CD4-positive, alpha-beta T cell treated with Interleukin-15 for 1 hour (primary cell): ENCODE data around the gene MEI4.
"Not testable (repeated sequence)": the region's sequence is repeated elsewhere in the genome, so short reads cannot be mapped to it uniquely, and the experiment has no call there.

Source experiments
- DNase-seq: peaks from one replicate; pipeline ENCODE4 v3.0.0-alpha.2; 2020

MEI4 gene

DNA sequence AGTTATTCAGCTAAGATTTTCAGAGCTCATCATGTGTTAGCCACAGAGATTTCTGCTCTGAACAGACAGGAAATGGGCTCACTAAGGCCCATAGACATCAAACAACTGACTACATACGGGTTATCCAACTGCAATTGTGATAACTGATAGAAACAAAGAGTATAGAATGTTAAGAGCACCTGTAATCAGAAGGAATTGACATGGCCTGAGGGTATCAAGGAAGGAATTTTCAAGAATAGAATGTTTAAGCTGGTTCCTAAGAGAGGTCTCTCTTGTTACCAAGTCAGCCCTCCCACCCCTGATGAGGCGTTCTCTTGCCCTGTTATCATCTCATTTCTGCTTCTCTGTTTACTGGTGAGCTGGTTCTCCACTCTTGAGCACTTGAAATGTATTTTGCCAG lies at the start of gene MEI4:
Gene MEI4, plus strand, starts transcription at position 301 of the 400 bp plus-strand sequence. CDS start 37,633 bp downstream, outside the sequence.
- no peak for DNase-seq

DNA sequence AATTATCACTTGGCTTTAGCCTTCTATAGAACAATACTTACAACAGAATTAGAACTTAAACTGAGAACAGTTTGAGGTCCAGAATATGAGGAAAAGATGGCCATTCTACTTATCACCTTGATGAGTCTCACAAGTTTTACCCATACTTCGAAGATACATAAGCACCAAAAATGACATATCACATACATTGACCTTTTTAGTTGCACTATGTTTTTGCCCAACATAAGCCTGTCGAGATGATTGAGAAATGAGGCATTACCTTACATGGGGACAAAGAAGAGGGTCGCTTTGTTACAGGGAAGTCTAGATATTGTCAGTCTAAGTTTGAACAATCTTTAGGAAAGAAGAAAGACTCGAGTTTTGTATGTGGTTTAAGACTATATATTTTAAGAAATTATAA lies 48.4 kb upstream of the MEI4 start:
- no peak for DNase-seq

GRCh38 chr6:77607004-77607403 lies 45.8 kb upstream of the MEI4 start:
- no peak for DNase-seq

DNA sequence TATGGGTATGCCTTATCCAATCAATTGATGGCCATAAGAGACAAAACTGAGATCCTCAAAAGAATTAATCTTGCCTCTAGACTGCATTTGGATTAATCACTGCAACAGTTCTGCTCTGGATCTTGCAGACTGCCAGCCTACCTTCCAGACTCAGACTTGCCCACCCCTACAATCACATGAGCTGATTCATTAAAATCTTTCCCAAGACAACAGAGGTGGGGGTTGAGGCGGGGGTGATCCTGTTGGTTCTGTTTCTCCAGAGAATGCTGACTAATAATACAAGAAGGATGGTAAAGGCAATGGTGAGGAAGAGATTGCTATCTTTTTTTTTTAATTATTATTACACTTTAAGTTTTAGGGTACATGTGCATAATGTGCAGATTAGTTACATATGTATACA lies 43.7 kb upstream of the MEI4 start:
- DNase-seq = no peak

DNA sequence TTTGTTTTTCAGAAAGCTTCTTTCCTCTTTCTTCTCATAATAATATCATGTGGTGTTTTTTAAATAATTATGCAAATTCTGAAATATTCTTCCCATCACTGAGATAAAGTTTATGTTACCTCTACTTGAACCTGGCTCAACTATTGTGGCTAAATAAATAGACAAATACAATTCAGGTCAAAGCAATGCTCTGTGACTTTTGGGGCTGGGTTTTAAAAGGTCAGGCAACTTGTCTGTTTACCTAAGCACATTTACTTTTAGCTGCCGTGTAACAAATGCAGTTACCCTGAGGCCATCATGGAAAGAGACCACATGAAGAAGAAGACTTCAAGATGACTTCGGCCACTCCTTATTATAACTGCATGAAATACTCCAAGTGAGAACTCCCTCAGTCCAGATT lies 33.7 kb upstream of the MEI4 start:
- DNase-seq = no peak

DNA sequence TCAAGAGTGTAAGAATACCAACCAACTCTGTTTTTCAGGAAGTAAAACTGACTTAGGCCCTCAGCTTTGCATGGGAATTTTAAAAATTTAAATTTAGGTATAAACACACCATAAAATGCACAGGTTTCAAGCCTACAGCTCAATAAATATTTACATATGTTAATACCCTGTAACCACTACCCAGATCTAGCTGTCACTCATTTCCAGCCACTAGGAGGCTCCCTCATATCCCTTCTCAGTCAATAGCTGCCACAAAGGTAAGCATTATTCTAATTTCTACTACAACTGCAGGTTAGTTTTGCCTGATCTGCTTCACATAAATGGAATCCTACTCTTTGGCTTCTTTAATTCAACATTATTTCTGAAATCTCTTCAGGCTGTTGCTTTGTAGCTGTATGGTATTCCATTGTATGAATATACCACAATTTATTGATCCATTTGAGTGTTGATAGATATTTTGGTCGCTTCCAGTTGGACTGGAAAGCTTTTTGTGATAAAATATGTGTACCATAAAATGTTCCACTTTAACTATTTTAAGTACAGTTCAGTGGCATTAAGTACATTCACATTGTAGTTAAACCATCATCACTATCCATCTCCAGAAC lies 32.5 kb upstream of the MEI4 start:
- no peak for DNase-seq

GRCh38 chr6:77624515-77624914 lies 28.3 kb upstream of the MEI4 start:
- no peak for DNase-seq

DNA sequence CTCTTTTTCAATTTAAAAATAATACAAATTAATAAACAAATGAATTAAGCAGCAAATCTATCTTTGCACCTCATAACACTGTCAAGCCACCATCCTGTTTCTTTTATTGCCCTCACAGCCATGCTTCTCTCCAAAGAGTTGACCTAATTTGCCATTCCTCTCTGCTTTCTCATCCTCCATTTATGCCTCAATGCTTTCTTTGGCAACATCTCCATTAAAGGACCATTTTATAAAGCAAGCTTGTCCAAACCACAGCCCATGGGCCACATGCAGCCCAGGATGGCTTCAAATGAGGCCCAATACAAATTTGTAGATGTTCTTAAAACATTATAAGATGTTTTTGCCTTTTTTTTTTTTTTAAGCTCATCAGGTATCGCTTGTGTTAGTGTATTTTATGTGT lies 26.4 kb upstream of the MEI4 start:
- DNase-seq = no peak

- DNase-seq = no peak
Observed at GRCh38 chr6:77630014-77630413, 22.8 kb upstream of the MEI4 start.

GRCh38 chr6:77633471-77633870 lies 19.4 kb upstream of the MEI4 start:
- no peak for DNase-seq

DNA sequence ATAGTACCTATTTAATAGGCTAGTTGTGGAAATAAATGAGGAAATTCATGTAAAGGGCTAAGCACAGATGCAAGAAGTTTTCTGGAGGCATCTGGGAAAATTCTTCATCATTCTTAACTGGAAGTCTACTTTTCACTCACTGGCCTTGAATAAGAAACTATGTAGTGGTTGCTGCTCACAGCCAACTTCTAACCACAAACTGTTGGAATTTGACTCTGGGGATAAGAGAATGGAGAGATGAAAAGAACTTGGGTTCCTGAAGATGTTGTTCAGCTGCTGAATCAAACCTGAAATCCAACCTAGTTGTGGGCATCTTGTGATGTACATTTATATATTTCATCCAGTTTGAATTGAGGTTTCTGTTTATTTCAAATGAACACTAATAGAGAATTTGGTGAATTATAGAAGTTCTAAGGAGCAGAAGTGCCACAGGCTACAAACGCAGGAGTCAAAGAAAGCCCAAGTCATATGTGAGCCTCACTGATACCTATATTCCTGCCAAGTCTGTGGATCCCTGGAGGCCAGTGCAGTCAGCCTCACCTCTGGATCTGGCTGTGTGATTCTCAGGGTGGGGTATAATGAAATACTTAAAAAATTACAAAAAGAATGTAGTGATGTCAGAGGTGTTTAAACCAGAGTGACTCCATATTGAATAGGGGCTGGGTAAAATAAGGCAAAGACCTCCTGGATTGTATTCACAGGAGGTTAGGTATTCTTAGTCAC lies 18.7 kb upstream of the MEI4 start:
- no peak for DNase-seq

- DNase-seq = no peak
Observed at GRCh38 chr6:77638129-77638830, 14.6 kb upstream of the MEI4 start.

DNA sequence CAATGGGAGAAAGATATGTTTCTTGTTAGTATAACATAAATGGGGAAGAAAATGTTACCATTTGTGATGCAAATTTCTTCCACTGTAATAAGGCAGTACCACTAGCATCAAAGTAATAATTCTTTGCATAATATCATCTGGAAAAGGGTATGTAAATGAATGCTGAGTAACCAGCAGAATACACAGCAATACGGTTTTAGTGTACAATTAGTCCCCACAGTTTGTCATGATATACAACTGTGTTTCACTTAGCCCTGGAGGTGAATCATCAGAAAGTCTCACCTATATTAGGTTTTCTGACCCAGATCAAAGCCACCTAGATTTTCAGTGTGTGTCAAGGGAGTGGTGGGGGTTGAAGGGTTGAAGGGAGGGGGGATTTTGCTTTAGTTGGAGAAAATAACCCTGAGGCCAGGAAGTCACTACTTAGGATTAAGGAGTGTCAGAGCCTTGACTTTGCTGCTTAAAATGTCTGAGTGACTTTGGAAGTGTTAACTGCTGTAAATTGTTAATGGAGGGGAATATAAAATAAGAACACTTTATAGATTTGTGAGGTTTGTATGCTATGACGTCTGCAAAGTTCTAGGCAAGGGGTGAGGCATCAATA lies 8.6 kb upstream of the MEI4 start:
- no peak for DNase-seq

DNA sequence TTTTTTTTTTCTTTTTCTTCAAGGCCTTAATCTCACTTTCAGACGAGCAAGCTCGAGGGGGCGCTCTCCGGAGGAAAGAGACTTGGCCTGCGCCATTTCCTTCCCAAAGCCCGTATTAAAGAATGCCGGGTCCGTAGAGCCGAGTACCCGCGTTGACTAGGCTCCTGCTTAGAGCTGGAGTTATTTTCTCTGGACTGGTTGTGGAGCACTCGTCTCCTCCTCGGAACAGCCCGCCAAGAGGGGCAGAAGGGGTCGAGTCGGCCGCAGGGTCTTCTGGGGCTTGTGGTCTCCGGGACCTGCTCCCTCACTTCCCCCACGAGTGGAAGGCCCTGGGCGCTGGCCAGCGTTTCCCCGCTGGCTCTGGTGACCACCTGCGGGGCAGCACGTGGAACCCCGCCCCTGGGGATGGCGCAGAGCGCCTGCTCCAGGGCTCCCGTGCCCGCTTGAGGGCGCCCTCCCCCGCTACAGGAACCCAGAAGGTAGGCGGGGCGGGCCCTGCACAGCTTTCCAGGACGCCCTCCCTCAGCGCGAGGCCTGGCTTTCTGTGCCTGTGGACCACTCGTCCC lies 2.7 kb upstream of the MEI4 start:
- DNase-seq = no peak

- no peak for DNase-seq
Observed at GRCh38 chr6:77653816-77654215, 977 bp downstream of the MEI4 start.

- DNase-seq = not testable (repeated sequence)
Observed at GRCh38 chr6:77655035-77655434, 2.2 kb downstream of the MEI4 start.

DNA sequence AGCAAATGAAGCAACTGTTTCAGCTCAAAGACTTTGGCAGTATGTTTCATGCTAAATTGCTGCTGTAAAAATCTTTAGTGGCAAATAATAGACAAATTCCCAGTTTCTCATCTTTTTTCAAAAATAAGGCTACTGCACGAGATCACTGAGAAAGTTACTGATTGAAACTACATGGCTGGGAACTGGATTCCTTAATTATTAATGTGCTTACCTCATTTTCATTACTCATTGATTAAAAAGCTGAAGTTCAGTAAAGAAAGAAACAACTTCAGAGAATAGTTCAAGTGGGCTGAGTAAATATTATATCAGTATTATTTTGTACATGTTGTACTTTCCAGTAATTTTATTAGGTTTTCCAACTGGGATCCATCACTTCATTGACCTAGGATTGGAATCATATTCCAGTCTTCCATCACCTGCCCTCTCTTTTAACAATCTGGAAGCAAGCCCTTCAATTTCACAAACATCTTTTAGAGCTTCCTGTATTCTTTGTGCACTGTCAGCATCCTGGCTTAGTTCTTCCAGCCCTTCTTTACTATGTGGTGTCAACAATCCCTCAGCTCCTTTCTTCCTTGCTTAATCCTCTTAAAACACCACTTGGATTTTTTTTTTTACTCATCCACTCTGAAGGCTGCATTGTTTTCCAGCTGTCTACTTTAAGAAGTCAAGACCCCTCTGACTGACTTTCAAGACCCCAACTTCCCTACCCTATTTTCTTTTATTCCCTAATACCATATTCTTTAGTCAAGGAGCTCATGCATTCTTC lies 4.3 kb downstream of the MEI4 start:
- no peak for DNase-seq

GRCh38 chr6:77666340-77666739 lies 13.5 kb downstream of the MEI4 start:
- no peak for DNase-seq

DNA sequence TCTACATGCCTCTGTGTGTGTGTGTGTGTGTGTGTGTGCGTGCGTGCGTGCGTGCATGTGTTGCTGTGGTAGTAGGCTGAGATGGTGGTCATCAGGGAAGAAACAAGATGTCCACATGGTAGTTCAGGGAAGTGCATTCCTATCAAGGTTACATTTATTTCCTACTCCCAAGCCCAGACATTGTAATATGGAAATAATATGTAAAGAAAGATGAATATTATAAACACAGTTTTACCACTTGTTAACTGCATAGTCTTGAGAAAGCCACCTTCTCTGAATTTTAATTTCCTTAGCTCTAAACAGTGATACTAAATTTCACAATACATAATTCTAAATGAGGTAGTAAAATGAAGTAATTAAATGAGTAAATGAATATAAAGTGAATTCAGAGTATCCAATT lies 14.0 kb downstream of the MEI4 start:
- no peak for DNase-seq

- DNase-seq = no peak
Observed at GRCh38 chr6:77669913-77670312, 17.1 kb downstream of the MEI4 start.

DNA sequence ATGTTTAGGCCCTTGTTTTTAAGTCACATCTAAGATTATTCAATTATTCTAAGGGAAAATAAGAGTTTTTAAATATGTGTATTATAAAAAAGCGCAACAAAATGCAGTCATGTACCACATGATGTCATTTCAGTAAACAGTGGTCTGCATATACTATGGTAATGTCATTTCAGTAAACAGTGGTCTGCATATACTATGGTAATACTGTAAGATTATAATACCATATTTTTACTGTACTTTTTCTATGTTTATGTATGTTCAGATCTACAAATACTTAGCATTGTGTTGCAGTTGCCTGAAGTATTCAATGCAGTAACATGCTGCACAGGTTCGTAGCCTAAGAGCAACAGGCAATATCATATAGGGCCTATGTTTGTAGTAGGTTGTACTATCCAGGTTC lies 21.4 kb downstream of the MEI4 start:
- no peak for DNase-seq

DNA sequence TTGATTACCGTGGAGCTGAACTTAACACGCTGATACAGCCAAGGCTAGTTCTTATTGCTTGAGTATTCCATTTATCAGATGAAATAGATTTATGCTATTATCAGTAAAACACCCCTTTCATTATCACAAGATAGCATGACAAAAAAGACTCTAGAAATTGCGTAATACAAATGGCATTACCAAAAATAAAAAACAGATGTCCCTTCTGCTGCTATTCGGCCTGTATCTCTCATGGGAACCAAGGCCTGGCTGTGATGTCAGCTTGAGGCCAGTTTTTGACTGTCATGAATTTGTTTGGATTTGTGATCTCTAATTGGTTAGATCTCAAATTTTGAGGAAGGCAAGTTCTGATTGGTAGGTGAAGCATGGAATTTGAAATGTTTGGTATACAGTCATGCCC lies 25.2 kb downstream of the MEI4 start:
- no peak for DNase-seq

GRCh38 chr6:77683515-77683914 lies 30.7 kb downstream of the MEI4 start:
- no peak for DNase-seq
